OCI-LY1 (cell line): Measurements from ENCODE around the gene ZSWIM3.

Experiments
- EZH2 ChIP-seq: fragments of 200-600 bp; sonication (generic), shearing (Covaris generic); IDR thresholded peaks from 2 replicates; pipeline ENCODE4 v1.8.0; 2017; ENCODE audit warnings: borderline replicate concordance, mixed run types, mild to moderate bottlenecking, antibody characterized with exemption, low read length, moderate library complexity, mixed read lengths
- TF ChIP-seq, protein P1 (sequence below): fragments of 200-600 bp; sonication (generic), shearing (Covaris generic); IDR thresholded peaks from 2 replicates; pipeline ENCODE4 v1.5.1; 2017; ENCODE audit warnings: mild to moderate bottlenecking, antibody characterized with exemption, low read length, moderate library complexity, mixed read lengths

- TF ChIP-seq, protein P1, sequence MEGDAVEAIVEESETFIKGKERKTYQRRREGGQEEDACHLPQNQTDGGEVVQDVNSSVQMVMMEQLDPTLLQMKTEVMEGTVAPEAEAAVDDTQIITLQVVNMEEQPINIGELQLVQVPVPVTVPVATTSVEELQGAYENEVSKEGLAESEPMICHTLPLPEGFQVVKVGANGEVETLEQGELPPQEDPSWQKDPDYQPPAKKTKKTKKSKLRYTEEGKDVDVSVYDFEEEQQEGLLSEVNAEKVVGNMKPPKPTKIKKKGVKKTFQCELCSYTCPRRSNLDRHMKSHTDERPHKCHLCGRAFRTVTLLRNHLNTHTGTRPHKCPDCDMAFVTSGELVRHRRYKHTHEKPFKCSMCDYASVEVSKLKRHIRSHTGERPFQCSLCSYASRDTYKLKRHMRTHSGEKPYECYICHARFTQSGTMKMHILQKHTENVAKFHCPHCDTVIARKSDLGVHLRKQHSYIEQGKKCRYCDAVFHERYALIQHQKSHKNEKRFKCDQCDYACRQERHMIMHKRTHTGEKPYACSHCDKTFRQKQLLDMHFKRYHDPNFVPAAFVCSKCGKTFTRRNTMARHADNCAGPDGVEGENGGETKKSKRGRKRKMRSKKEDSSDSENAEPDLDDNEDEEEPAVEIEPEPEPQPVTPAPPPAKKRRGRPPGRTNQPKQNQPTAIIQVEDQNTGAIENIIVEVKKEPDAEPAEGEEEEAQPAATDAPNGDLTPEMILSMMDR, result no peak
- no peak for TF ChIP-seq EZH2
Observed at GRCh38 chr20:45810191-45810970, 47.0 kb upstream of the ZSWIM3 start.
